Ishikawa (cell line): Measurements from ENCODE around the gene PKD2.

Source experiments
- TEAD4 ChIP-seq: IDR thresholded peaks from 2 replicates; pipeline ENCODE4 v1.6.1; 2012
- TF ChIP-seq, protein P1 (sequence below): IDR thresholded peaks from 2 replicates; pipeline ENCODE4 v1.6.1; 2012

Gene PKD2

DNA sequence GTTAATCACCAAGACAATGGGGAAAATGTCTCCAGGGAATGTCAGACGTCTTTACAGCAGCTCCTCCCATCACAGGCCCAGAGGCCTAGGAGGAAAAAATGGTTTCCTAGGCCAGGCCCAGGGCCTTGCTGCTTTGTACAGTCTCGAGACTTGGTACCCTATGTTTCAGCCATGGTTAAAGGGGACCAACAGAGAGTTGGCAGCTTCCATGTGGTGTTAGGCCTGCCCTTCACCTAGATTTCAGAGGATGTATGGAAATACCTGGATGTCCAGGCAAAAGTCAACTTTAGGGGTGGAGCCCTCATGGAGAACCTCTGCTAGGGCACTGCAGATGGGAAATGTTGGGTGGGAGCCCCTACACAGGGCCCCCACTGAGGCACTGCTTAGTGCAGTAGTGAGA is 112.5 kb downstream of the PKD2 start:
- TF ChIP-seq, protein P1, sequence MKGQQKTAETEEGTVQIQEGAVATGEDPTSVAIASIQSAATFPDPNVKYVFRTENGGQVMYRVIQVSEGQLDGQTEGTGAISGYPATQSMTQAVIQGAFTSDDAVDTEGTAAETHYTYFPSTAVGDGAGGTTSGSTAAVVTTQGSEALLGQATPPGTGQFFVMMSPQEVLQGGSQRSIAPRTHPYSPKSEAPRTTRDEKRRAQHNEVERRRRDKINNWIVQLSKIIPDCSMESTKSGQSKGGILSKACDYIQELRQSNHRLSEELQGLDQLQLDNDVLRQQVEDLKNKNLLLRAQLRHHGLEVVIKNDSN, result 0 out of 2 replicates have a peak, but pooled peaks have one; percentile 14
- no peak for TF ChIP-seq TEAD4
